IMR-90 (cell line): Measurements from ENCODE around the gene EXT2. TPM values are rescaled to one million over a fixed set of nuclear protein-coding genes. Genes with fewer than 3 reads are reported as not detected.

Source experiments
- ATAC-seq: fragments of 200-7000 bp; cut with Tn5 transposase; 2 replicates; pipeline ENCODE4 v1.9.1; 2020; ENCODE audit warnings: low read depth, mild to moderate bottlenecking, moderate library complexity
- BruUV-seq: library from RNA; stranded (reverse); fragments of 400-500 nt; replicated peaks from 2 replicates; lab custom pipeline; 2021; lab: Mats Ljungman, UMichigan
- CTCF ChIA-PET: fragments of 300-600 bp; formaldehyde crosslinking; extraction: SDS; loops from one replicate; lab custom pipeline; 2021; ENCODE audit warnings: antibody characterized with exemption; lab: Yijun Ruan, JAX
- POLR2A ChIA-PET: fragments of 300-600 bp; sonication (Branson Sonifier 250); formaldehyde crosslinking; loops from one replicate; lab custom pipeline; 2022; ENCODE audit warnings: antibody characterized with exemption; ENCODE audit not compliant: unreplicated experiment; lab: Charles Lee
- DNase-seq: peaks from one replicate; pipeline ENCODE4 v3.0.0; 2013
- H2AFZ ChIP-seq: replicated peaks from 2 replicates; pipeline ENCODE3; 2013; ENCODE audit warnings: low read length, mild to moderate bottlenecking; ENCODE audit not compliant: poor library complexity
- H2AK5ac ChIP-seq: 2 replicates; pipeline ENCODE4 v1.6.1; 2013; ENCODE audit warnings: low read depth, low read length, inconsistent platforms
- H2AK9ac ChIP-seq: replicated peaks from 2 replicates; pipeline ENCODE3; 2013; ENCODE audit warnings: mild to moderate bottlenecking, low read depth, low read length, moderate library complexity; ENCODE audit not compliant: poor library complexity
- H2BK120ac ChIP-seq: 2 replicates; pipeline ENCODE4 v1.6.1; 2013; ENCODE audit warnings: low read depth, low read length, inconsistent platforms
- H2BK15ac ChIP-seq: 3 replicates; pipeline ENCODE4 v1.6.1; 2013; ENCODE audit warnings: low read depth, low read length, inconsistent platforms
- H2BK20ac ChIP-seq: 2 replicates; pipeline ENCODE4 v1.6.1; 2013; ENCODE audit warnings: low read depth, mild to moderate bottlenecking, inconsistent platforms, low read length, moderate library complexity
- H2BK5ac ChIP-seq: 2 replicates; pipeline ENCODE4 v1.6.1; 2013; ENCODE audit warnings: mild to moderate bottlenecking, low read depth, low read length, inconsistent platforms; ENCODE audit not compliant: poor library complexity, severe bottlenecking
- H3K14ac ChIP-seq: replicated peaks from 2 replicates; pipeline ENCODE4 v1.6.1; 2013; ENCODE audit warnings: low read depth, low read length, inconsistent platforms
- H3K18ac ChIP-seq: 2 replicates; pipeline ENCODE4 v1.6.1; 2013; ENCODE audit warnings: low read depth, low read length, control low read depth
- H3K23ac ChIP-seq: 2 replicates; pipeline ENCODE4 v1.6.1; 2013; ENCODE audit warnings: low read depth, low read length, inconsistent platforms
- H3K27ac ChIP-seq: 2 replicates; pipeline ENCODE4 v1.5.1; 2013; ENCODE audit warnings: mild to moderate bottlenecking, control low read depth, low read length; ENCODE audit not compliant: insufficient read depth
- H3K27me3 ChIP-seq: 2 replicates; pipeline ENCODE4 v1.6.1; 2013; ENCODE audit warnings: low read length; ENCODE audit not compliant: control insufficient read depth, insufficient read depth
- H3K36me3 ChIP-seq: 2 replicates; pipeline ENCODE4 v1.6.1; 2013; ENCODE audit warnings: low read length, mixed read lengths; ENCODE audit not compliant: control insufficient read depth, insufficient read depth
- H3K4ac ChIP-seq: 2 replicates; pipeline ENCODE4 v1.6.1; 2013; ENCODE audit warnings: low read depth, low read length, inconsistent platforms
- H3K4me1 ChIP-seq: 2 replicates; pipeline ENCODE4 v1.6.1; 2013; ENCODE audit warnings: low read length, mixed read lengths; ENCODE audit not compliant: control insufficient read depth, insufficient read depth
- H3K4me2 ChIP-seq: 2 replicates; pipeline ENCODE4 v1.6.1; 2013; ENCODE audit warnings: low read depth, mild to moderate bottlenecking, control low read depth, low read length, moderate library complexity
- H3K4me3 ChIP-seq: 2 replicates; pipeline ENCODE4 v1.5.1; 2013; ENCODE audit warnings: low read depth, mild to moderate bottlenecking, control low read depth, low read length, moderate library complexity; ENCODE audit not compliant: insufficient read depth
- H3K56ac ChIP-seq: 2 replicates; pipeline ENCODE4 v1.6.1; 2013; ENCODE audit warnings: low read length, inconsistent platforms; ENCODE audit not compliant: insufficient read depth; ENCODE audit errors: extremely low read depth
- H3K79me1 ChIP-seq, 2 experiments: 2 replicates each; pipeline ENCODE4 v1.6.1; 2013; ENCODE audit warnings: low read length in 2 of 2, inconsistent platforms in 1 of 2, low read depth in 1 of 2
- H3K9ac ChIP-seq: 2 replicates; pipeline ENCODE4 v1.6.1; 2013; ENCODE audit warnings: low read depth, low read length, control low read depth
- H3K9me1 ChIP-seq: 2 replicates; pipeline ENCODE4 v1.6.1; 2013; ENCODE audit warnings: low read length, inconsistent platforms; ENCODE audit not compliant: insufficient read depth
- H3K9me3 ChIP-seq: 2 replicates; pipeline ENCODE4 v1.6.1; 2013; ENCODE audit warnings: low read length; ENCODE audit not compliant: control insufficient read depth, insufficient read depth
- H4K20me1 ChIP-seq: 2 replicates; pipeline ENCODE4 v1.6.1; 2013; ENCODE audit warnings: low read length, inconsistent platforms; ENCODE audit not compliant: insufficient read depth
- H4K5ac ChIP-seq: 2 replicates; pipeline ENCODE4 v1.6.1; 2013; ENCODE audit warnings: mild to moderate bottlenecking, low read depth, low read length, control low read depth
- H4K8ac ChIP-seq, 2 experiments: 2 replicates each; pipeline ENCODE4 v1.6.1; 2013; ENCODE audit warnings: low read depth in 2 of 2, low read length in 2 of 2, control low read depth in 1 of 2, inconsistent platforms in 1 of 2
- H4K91ac ChIP-seq: 2 replicates; pipeline ENCODE4 v1.6.1; 2013; ENCODE audit warnings: low read depth, low read length, inconsistent platforms; ENCODE audit not compliant: insufficient read depth
- CEBPB ChIP-seq: IDR thresholded peaks from 2 replicates; pipeline ENCODE4 v1.6.1; 2012; ENCODE audit warnings: low read depth, low read length, improper control_type of control experiment
- MAFK ChIP-seq: IDR thresholded peaks from 2 replicates; pipeline ENCODE4 v1.6.1; 2012; ENCODE audit warnings: low read depth, low read length, improper control_type of control experiment
- MAZ ChIP-seq: IDR thresholded peaks from 2 replicates; pipeline ENCODE4 v1.6.1; 2012; ENCODE audit warnings: low read depth, mild to moderate bottlenecking, low read length, improper control_type of control experiment, moderate library complexity, borderline replicate concordance
- POLR2A ChIP-seq: IDR thresholded peaks from 2 replicates; pipeline ENCODE4 v1.6.1; 2012; ENCODE audit warnings: mild to moderate bottlenecking, low read depth, low read length
- RAD21 ChIP-seq: IDR thresholded peaks from 2 replicates; pipeline ENCODE4 v1.6.1; 2012; ENCODE audit warnings: low read length, improper control_type of control experiment
- RFX5 ChIP-seq: IDR thresholded peaks from 2 replicates; pipeline ENCODE4 v1.8.0; 2012; ENCODE audit warnings: low read depth, mild to moderate bottlenecking, low read length, moderate library complexity
- SMC3 ChIP-seq: fragments of 150-350 bp; IDR thresholded peaks from 2 replicates; pipeline ENCODE4 v1.6.1; 2016; ENCODE audit warnings: low read depth, mild to moderate bottlenecking, antibody characterized with exemption, low read length, moderate library complexity
- WGBS, 2 experiments: methylation state at CpG; one replicate each; pipeline versions ENCODE4 v1.1.5 to v1.1.7; 2013; ENCODE audit warnings: missing lambda C conversion rate in 2 of 2; ENCODE audit not compliant: insufficient read length in 1 of 2; ENCODE audit errors: extremely low coverage in 2 of 2; 5-methylcytosine and 5-hydroxymethylcytosine counted together
- dilution Hi-C: fragments of 300-500 bp; cut with HindIII; formaldehyde crosslinking; loops from one replicate; pipeline ENCODE4 v1.14.3; 2018; ENCODE audit warnings: low sequenced_read_pairs; ENCODE audit not compliant: unreplicated experiment
- in situ Hi-C: fragments of 300-500 bp; cut with MboI; formaldehyde crosslinking; loops from 3 replicates; pipeline ENCODE4 v1.14.3; 2019; ENCODE audit warnings: low sequenced_read_pairs, inconsistent platforms, mixed read lengths
- intact Hi-C: fragments of 100-400 bp; cut with micrococcal nuclease; formaldehyde crosslinking; loops from 2 replicates; pipeline ENCODE4 v1.10.0; 2022
- polyA plus RNA-seq, 3 experiments: library from polyadenylated mRNA; depleted of rRNA; stranded (reverse); fragments of >200 nt; gene quantifications; 2 replicates each; pipeline ENCODE4 v1.2.3, GENCODE V29; 2012; ENCODE audit warnings: low replicate concordance in 1 of 3
- total RNA-seq: library from RNA; depleted of rRNA; stranded (reverse); fragments of >200 nt; gene quantifications from 2 replicates; pipeline ENCODE4 v1.2.3, GENCODE V29; 2012

EXT2 gene
- total and polyA plus RNA-seq, 2 of the 4 experiments (the other 2 are of a cell fraction), result 75.0 to 85.3 TPM

DNA sequence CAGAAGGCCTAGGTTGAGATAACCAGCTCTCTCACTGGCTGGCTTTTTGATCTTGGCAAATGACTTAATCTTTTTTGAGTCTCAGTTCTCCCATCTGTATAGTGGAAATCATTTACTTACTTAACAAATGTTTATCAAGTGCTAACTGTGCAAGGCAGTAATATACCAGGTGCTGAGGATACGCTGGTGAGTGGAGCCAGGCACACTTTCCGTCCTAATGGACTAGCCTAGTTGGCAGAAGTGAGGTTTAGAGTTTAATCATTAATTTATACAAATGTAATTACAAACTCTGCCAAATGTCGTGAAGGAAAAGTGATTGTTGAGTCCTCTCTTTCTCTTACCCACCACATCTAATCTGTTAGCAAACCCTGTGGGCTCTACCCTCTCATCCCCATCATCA is 33.3 kb downstream of the EXT2 start:
- Histone ChIP-seq H3K23ac (no peak overlapping the region), H4K91ac (no peak overlapping the region), H3K27ac (no peak overlapping the region), H3K79me1 (no peaks in the 10 kb centered on the region; a peak in 1 of 4 replicates), H3K36me3 (peaks cover 36% of the 10 kb centered on the region), H2BK15ac (no peak overlapping the region), H2AK5ac (no peak overlapping the region), H3K4me3 (no peak overlapping the region), H4K5ac (no peak overlapping the region), H4K20me1 (no peaks in the 10 kb centered on the region), H3K4ac (no peak overlapping the region), H3K4me2 (no peak overlapping the region), H2BK20ac (no peak overlapping the region), H4K8ac (no peak overlapping the region), H3K56ac (no peak overlapping the region), H3K9ac (no peak overlapping the region), H3K4me1 (no peaks in the 10 kb centered on the region), H3K27me3 (no peaks in the 10 kb centered on the region), H3K9me3 (no peaks in the 10 kb centered on the region), H2BK120ac (no peak overlapping the region), H2AFZ (no peak overlapping the region), H3K14ac (no peak overlapping the region), H3K9me1 (no peaks in the 10 kb centered on the region), H3K18ac (no peak overlapping the region), H2AK9ac (no peak overlapping the region), H2BK5ac (no peak overlapping the region)
- DNase-seq (no peak), ATAC-seq (no peak)
- dilution Hi-C loops (no loop called here), in situ Hi-C loops (no loop called here), intact Hi-C loops (no loop called here)
- ChIA-PET POLR2A (no interaction called here), CTCF (interaction anchor here (0.8 kb wide), 1 partner anchor 15 kb away, joined by 4 read pairs; no protein-coding TSS in a partner anchor)
- TF ChIP-seq CEBPB (no peak), MAFK (no peak), RAD21 (no peak), MAZ (no peak), RFX5 (no peak), SMC3 (no peak), POLR2A (no peak)
- no TSS peak for BruUV-seq
- no CpG with 5 or more reads among the region's 3 CpGs for WGBS, 2 experiments
